ENCODE measurements around the gene CTCFL. TPM values are rescaled to one million over a fixed set of nuclear protein-coding genes. Genes with fewer than 3 reads are reported as not detected.

Gene CTCFL
- total and polyA plus RNA-seq, 2 donors (not counting 3 experiments of a cell fraction or from before 2014, with no cell fraction given) = not detected

DNA sequence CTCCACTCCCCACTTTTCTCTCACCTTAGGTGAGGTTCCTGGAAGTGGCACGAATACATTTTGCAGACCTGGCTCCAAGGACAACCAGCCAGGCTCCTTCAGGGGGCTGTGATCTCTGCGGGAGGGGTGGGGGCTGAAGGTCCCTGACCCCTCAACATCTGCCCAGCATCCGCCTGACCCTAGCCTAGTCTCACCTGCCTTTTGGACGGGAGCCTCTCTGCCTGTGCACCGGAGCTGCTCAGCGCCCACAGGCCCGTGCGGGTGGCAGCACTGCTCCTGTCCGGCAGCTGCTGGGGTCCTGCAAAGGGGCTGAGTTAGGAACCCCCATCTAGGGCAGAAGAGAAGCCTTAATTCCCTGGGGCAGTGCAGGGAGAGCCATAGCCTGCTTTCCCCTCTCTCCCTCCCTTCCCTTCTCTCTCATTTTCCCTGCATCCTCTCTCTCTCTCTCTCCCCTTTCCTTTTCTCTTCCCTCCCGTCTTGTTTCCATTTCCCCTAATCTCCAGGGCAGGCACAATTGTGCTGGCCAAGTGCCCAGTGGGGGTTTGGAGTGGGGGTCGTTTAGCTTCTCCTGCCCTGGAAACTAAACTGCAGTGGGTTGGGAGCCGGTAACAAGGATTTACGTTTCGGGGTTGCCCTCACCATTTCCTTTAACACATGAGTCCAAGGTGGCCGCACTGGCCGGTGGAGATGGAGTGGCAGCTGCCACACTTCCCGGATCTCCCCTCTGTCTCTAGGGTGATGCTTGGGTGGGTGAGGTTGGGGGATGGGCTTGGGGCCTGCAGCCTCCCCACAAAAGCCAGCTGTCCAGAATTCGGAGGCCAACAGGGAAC, 54.1 kb downstream of the CTCFL start:
- FAIRE-seq (no peak), DNase-seq (ENCODE audit: low read depth, low spot score) (no peak)
- peaks cover 5% of the 10 kb centered on the region for H3K4me1 ChIP-seq (ENCODE audit: control insufficient read depth, extremely low read depth, insufficient read depth, low read length)
- H3K27me3 ChIP-seq (ENCODE audit: control insufficient read depth in 2 of 2, insufficient read depth in 2 of 2, low read length in 2 of 2) = peaks cover 6 to 10% of the 10 kb centered on the region in 2 experiments
- dilution Hi-C loops (cut with MboI; ENCODE audit: extremely low pct_ligation_motif_present, low sequenced_read_pairs) (no loop called here), intact Hi-C loops (cut with micrococcal nuclease) (no loop called here)
- H3K4me2 ChIP-seq (ENCODE audit: insufficient read depth, low read length) = no peak overlapping the region
- ChIA-PET POLR2A (no interaction called here), CTCF (interaction anchor here (1.4 kb wide), 1 partner anchor 28 kb away, joined by 5 read pairs; no protein-coding TSS in a partner anchor)
- H3K9me1 ChIP-seq (replicated peaks; ENCODE audit: control insufficient read depth, extremely low read depth, insufficient read depth, low read length) = no peaks in the 10 kb centered on the region
- H3K36me3 ChIP-seq (ENCODE audit: control insufficient read depth in 2 of 2, extremely low read depth in 1 of 2, insufficient read depth in 2 of 2, low read length in 2 of 2) = no peaks in the 10 kb centered on the region
- TF ChIP-seq POLR2AphosphoS5 (IDR thresholded peaks at IDR 0.05; ENCODE audit: insufficient read depth, low read depth, low read length) = no peak
- TF ChIP-seq, protein P1, sequence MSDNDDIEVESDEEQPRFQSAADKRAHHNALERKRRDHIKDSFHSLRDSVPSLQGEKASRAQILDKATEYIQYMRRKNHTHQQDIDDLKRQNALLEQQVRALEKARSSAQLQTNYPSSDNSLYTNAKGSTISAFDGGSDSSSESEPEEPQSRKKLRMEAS (IDR thresholded peaks at IDR 0.05; ENCODE audit: insufficient read depth, insufficient read length) = no peak
- TF ChIP-seq, protein P2, sequence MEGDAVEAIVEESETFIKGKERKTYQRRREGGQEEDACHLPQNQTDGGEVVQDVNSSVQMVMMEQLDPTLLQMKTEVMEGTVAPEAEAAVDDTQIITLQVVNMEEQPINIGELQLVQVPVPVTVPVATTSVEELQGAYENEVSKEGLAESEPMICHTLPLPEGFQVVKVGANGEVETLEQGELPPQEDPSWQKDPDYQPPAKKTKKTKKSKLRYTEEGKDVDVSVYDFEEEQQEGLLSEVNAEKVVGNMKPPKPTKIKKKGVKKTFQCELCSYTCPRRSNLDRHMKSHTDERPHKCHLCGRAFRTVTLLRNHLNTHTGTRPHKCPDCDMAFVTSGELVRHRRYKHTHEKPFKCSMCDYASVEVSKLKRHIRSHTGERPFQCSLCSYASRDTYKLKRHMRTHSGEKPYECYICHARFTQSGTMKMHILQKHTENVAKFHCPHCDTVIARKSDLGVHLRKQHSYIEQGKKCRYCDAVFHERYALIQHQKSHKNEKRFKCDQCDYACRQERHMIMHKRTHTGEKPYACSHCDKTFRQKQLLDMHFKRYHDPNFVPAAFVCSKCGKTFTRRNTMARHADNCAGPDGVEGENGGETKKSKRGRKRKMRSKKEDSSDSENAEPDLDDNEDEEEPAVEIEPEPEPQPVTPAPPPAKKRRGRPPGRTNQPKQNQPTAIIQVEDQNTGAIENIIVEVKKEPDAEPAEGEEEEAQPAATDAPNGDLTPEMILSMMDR (IDR thresholded peaks at IDR 0.05; ENCODE audit: extremely low read depth in 1 of 2, insufficient read depth in 1 of 2, low read depth in 1 of 2, low read length in 2 of 2) = no peak
- TF ChIP-seq POLR2A (IDR thresholded peaks at IDR 0.05; ENCODE audit: low read depth, low read length) = no peak
- no peak for TF ChIP-seq EZH2 (IDR thresholded peaks at IDR 0.05; ENCODE audit: borderline replicate concordance, low read depth, low read length, severe bottlenecking)
- TF ChIP-seq FOS (IDR thresholded peaks at IDR 0.05; ENCODE audit: borderline replicate concordance, insufficient read depth, low read length) = no peak
- no peak for TF ChIP-seq MYC (IDR thresholded peaks at IDR 0.05; ENCODE audit: low read depth, low read length)
- TF ChIP-seq JUN (IDR thresholded peaks at IDR 0.05; ENCODE audit: borderline replicate concordance, insufficient read depth, insufficient read length, low read depth) = no peak
- no peak for TF ChIP-seq GATA2 (IDR thresholded peaks at IDR 0.05; ENCODE audit: insufficient read depth, insufficient read length, low read depth, low read length)
- H2AFZ ChIP-seq (ENCODE audit: low read depth, low read length) = no peak overlapping the region
- H3K4me3 ChIP-seq (replicated peaks in 1 of 3; ENCODE audit: insufficient read depth in 1 of 3, low read depth in 1 of 3, low read length in 3 of 3) = no peak overlapping the region
- no peak overlapping the region for H3K9ac ChIP-seq (replicated peaks; ENCODE audit: extremely low read depth, insufficient read depth, low read length)
- no peak overlapping the region for H3K27ac ChIP-seq (ENCODE audit: insufficient read depth, low read depth, low read length)
- H3K79me2 ChIP-seq (ENCODE audit: control insufficient read depth, insufficient read depth, low read length) = no peaks in the 10 kb centered on the region
- H3K9me3 ChIP-seq (replicated peaks; ENCODE audit: control insufficient read depth, insufficient read depth, low read length) = no peaks in the 10 kb centered on the region
- no peaks in the 10 kb centered on the region for H4K20me1 ChIP-seq (replicated peaks; ENCODE audit: control insufficient read depth, extremely low read depth, insufficient read depth, low read length)
- no TSS peak for BruUV-seq (replicated peaks)

Measured in endothelial cell of umbilical vein (primary cell).